Glomerular visceral epithelial cell (primary cell): ENCODE data around the gene AOAH.

Experiments used
- DNase-seq: peaks from one replicate; pipeline ENCODE4 v3.0.0-alpha.2; 2016; ENCODE audit errors: extremely low spot score

Gene AOAH

DNA sequence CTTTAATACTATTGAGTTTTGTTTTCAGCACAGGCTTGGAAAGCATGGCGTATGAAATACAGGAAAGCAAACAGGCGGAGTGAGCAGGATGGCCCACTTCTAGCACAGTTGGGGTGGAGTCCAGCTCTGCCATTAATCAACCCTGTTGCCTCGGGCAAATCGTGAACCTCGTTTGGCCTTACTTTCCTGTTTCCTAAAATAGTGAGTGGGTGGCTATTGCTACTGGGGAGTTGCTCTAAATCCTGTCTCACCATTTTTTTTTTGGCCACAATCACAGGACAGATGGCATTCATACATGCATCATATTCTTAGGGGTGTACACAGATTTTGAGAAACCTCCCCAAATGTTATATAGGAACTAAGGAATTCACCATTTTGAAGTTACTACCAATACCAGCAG, 176.9 kb downstream of the AOAH start:
- no peak for DNase-seq

DNA sequence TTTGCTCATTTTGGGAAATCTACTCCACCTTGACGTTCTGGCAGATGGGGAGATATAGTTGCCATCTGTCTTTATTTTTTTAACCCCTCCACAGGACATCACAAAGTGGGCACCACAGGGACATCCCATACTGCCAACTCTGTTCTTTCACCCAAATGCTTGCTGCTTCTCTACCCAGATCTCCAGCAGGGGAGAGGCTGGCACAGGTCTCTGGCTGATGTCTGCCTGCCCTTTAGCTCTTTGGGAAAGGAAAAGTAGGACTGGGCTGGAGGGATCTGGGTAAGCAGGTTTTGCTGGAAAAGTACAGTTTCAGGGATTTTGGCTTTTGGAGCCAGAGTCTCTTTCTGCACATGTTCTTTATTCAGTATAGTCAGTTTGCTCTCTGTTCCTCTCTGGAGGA, 178.0 kb downstream of the AOAH start:
- no peak for DNase-seq

- no peak for DNase-seq
These were observed 179.0 kb downstream of the AOAH start for GRCh38 chr7:36545291-36545690.

DNA sequence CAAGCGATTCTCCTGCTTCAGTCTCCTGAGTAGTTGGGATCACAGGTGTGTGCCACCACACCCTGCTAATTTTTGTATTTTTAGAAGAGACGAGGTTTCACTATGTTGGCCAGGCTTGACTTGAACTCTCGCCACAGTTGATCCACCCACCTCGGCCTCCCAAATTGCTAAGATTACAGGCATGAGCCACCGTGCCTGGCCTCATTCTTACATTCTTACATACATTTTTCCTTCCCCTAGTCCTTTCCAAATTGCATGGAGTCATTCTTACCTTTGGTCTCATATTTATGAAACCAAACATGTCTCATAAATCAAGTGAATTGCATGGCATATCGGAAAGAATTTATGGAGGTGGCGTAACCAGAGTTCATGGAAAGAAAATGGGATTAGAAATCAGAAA, 186.2 kb downstream of the AOAH start:
- no peak for DNase-seq

DNA sequence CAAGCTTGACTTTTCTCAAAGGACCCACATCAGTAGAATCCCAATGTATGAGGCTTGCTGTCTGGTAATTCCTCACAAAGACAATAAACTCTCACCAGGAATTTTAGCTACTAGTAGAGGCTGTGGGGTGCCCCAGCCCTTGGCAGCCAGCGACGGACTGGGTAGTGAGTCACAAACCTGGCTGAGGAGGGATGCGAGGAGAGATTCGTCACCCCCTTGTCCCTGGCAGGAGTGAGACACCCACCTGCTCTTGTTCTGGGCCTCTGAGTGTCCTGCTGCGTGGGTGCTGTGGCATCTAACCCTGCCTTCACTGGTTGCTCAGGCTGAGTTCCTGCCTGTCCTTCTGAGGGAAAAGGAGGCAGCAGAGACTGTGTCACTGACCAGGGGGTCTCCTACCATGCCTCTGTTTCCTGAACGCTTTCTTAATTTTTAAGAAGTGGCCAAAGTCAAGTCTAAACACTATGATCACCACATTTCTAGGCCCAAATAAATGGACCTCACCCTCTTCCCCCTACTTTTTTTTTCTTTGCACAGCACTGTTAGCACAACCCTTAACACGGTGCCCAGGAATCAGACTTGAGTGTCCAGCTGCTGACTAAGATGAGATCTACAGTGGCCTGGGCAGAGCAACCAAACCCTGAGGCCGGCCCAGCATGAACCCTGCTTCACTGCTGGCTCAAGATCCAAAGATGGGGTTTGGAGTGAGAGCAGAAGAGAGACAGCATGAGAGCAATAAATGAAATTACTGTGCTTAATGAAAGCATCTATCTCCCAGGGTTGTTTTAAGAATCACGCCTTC, 188.2 kb downstream of the AOAH start:
- peak; percentile 70 for DNase-seq

DNA sequence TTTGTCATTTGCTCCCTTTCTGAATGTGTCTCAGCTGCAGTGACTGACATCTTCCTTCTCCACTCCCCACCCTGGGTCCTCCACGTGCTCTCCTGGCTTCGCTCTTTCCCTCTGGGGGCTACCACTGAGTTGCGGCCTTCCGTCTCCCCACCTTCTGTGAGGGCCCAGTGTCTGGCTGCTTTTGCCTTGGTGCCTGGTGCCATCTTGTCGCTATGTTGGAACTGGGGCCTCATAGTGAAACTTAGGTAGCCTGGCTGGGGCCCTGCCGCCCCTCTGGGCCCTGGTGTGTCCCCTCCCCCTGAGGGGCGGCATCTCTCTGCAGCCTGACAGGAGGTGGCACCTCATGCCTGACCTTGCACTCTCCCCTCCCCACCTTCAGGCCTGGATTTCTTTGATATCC, 190.6 kb downstream of the AOAH start:
- DNase-seq: no peak

DNA sequence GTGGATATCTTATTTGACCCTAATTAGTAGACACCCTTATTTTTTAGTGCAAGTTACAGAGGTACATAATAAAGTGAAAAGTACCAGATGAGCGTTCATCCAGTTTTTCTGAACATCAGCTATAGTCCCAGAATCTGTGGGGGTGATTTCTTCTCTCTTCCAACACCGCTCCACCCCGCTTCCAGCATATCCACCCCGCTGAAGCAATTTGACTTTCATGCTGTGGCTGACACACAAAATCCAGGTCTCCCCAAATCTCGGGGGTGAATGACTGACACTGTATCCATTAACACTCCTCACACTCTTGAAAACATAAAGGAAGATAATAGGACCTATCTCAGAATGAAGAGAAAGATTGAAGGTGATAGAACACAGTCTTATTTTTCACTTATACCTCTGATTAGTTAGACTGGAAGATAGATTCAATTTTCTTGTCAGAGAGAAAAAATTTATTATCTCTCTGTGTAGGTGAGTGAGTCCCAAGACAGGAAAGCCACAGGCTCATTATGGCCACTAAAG, 191.3 kb downstream of the AOAH start:
- no peak for DNase-seq

- DNase-seq: no peak
These were observed 192.3 kb downstream of the AOAH start for GRCh38 chr7:36531951-36532350.

DNA sequence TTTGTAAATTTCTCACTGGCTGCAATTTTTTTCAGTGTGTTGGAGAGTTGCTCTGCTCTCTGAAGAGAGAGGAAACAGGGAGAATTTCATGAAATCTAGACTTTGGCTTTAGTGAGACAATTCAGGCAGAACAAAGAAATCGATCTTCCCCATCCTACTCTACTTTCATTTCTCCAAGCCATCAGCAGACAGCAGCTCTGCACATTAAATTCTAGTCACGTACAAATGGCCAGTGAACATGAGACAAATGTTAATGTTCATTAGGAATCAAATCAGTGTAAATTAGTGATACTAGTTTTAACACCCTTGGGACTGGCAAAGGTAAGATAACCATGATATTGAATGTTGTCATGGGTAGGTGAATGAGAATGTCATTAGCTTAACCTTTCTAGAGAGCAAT, 193.8 kb downstream of the AOAH start:
- no peak for DNase-seq

DNA sequence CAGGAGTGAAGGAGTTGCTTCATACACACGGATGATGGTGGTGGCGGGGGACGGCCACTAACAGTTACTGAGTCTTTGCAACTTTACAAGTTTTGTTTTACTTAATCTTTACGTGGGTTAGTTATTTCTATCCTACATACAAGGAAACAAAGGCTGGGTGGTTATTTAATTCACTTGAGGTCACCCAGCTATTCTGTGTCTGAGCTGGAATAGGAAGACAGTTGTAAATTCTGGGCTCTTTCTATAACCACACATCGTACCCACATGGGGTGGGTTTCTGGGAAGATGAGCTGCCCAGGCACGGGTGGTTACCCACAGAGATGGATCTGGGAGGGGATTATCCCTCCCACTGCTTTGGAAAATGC, 196.8 kb downstream of the AOAH start:
- DNase-seq: no peak

GRCh38 chr7:36526863-36527548, 197.3 kb downstream of the AOAH start:
- peak; percentile 76 for DNase-seq

DNA sequence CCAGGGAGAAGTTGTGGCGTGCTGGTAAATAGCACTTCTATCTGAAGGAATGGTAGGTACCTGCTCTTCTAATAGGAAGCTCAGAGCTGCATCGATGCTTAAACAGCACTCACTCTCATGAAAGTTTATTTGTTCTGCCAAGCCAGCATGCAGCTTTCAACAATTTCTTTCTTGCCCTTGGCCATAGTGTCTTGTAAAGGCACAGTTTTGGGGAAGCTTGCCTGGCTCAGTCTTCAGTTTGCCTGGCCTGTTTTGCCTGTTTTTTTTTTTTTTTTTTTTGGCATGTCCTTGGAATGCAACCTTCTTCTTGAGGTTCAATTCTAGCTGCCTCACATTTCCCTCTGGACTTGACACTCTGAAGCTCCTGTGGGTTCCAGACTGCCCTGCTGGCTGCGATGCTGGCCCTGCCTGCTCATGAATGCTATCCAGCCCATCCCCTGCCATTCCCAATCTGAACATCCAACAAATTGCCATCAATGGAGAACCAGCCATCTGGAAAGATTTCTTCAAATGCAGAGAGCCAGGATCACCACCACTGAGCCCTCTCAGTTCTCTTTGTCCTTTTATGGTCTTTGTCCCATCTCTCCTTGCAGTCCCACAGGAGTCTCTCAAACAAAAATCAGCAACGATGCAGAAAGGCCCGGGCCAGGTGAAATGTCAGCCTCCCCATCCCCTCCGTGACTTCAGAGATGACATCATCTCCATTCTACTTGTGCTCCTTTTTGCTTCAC, 200.8 kb downstream of the AOAH start:
- no peak for DNase-seq

GRCh38 chr7:36522453-36523007, 201.8 kb downstream of the AOAH start:
- DNase-seq: no peak

DNA sequence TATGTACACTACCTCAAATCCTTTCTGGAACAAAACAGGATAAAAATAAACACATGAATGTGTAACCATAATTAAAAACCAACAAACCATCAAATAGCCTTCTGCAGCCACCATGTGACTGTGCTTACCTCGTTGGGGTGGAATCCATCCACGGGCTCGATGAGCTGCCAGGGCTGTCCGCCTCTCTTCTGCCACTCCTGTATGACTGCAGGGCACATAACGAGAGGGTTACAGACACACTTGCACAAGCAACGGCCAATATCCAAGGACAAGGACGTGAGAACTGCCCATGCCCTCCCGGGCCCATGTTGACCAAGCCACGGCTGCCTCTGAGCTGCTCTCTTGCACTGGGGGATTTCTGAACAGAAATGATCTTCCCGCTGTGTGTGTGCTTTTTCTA, 202.4 kb downstream of the AOAH start:
- DNase-seq: no peak

GRCh38 chr7:36521133-36521532, 203.2 kb downstream of the AOAH start:
- no peak for DNase-seq

DNA sequence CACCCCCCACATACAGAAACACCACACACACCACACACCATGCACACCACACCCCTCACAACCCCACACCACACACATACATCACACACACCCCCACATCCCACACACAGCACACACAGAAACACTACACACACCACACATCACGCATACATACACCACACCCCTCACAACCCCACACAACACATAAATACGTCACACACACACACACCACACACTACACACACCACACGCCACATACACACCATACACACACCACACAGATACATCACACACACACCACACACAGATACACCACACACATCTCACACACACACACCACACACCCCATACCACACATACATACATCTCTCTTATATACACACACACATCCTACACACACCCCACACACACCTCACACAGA, 208.4 kb downstream of the AOAH start:
- DNase-seq: no peak

DNA sequence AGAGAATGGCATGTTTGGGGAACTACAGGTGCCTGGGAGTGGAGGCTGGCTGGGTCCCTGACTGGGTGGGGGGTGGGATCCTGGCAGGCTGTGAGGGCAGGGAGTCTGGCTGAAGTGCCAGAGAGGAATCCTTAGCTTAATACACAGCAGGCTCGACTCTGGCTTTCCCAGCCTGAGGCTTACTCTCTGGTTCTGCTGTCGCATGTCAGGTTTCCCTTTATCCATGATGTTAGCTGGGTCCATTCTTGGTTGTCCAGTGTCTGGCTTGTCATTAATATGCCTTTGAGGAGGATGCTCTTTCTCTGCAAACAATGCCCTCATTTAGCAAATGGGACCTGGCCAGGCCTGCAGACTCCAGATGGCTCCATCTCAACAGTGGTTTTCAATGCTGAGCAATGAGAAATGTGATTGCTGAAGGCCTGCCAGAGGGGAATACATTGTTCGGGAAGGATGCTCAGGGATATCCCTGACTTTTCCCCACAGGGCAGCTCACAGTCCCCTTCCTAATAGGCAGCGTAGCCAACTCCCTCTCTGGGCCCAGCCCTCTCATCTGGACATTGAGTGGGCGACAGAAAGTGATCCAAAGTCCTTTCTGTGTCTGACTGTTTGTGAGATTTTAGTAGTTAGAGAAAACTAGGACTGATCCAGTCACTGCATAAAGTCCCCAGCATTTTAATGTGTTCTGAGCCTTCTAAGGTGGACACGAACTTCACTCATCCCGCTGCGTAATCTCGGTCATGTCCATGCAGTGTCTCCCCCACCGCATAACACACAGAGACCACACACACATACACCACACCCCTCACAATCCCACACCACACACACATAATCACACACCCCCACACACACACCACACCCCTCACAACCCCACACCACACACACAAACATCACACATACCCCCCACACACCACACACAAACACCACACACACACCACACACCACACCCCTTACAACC, 209.7 kb downstream of the AOAH start:
- DNase-seq: no peak

DNA sequence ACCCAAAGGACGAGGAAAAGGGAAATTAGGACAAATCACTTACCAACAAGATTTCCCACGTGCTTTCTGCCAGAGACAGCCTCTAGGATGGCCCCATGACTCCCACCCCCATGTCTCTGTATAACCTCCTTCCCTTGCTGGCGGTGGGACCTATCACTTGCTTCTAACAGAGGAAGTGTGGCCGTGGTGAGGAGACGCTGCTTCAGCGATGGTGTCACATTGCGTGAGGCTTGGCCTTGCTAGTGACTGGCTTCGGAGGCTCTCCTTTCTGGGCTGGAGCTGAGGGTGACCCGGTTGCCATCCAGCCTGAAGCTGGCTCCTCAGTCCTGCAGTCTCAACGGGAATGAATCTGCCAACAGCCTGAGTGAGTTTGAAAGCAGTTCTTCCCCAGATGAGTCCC, 210.9 kb downstream of the AOAH start:
- no peak for DNase-seq

- DNase-seq: no peak
These were observed 211.7 kb downstream of the AOAH start for GRCh38 chr7:36512616-36513015.

DNA sequence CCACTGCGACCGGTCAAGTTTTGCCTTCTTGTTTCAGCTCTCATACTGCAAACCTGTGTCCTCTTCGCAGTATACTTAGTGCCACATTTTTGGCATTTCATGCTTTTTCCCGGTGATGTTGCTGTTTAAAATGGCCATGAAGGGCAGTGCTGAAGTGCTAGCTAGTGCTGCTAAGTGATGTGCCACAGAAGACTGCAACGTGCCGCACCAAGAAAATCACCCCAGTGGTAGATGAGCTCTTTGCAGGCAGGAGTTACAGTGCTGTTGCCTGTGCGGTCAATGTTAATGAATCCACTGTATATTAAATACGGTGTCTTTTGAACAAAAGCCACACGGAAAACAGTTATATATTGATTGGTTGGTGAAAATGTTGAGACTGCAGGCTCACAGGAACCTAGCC, 214.3 kb downstream of the AOAH start:
- DNase-seq: no peak
